ENCODE results near the gene UBA52.
A peak's percentile ranks its signal among the peaks of the same experiment; 100 is the strongest.
"Not testable (repeated sequence)": the region's sequence is repeated elsewhere in the genome, so short reads cannot be mapped to it uniquely, and the experiment has no call there.

Gene UBA52

GRCh38 chr19:18571564-18572344, at the start of gene UBA52:
UBA52 (plus strand) TSS chr19:18571857; CDS start chr19:18573301, 1,444 bp downstream.
- DNase-seq = peak; percentile 71 to 99 (median 95)

- DNase-seq = peak; percentile 90 to 100 (median 100)
These were observed 49.4 kb upstream of the UBA52 start for GRCh38 chr19:18522124-18522861.

- DNase-seq = not testable (repeated sequence)
These were observed 48.7 kb upstream of the UBA52 start for GRCh38 chr19:18522862-18523440.

GRCh38 chr19:18523841-18524240, 47.8 kb upstream of the UBA52 start:
- DNase-seq = no peak

GRCh38 chr19:18526316-18526715, 45.3 kb upstream of the UBA52 start:
- no peak for DNase-seq

GRCh38 chr19:18529782-18530181, 41.9 kb upstream of the UBA52 start:
- DNase-seq = no peak

GRCh38 chr19:18531485-18531884, 40.2 kb upstream of the UBA52 start:
- DNase-seq = no peak

GRCh38 chr19:18532168-18532890, 39.3 kb upstream of the UBA52 start:
- DNase-seq = no peak

GRCh38 chr19:18533058-18533457, 38.6 kb upstream of the UBA52 start:
- DNase-seq = no peak

GRCh38 chr19:18536475-18536874, 35.2 kb upstream of the UBA52 start:
- no peak for DNase-seq

GRCh38 chr19:18537431-18537830, 34.2 kb upstream of the UBA52 start:
- DNase-seq = no peak

GRCh38 chr19:18538115-18538514, 33.5 kb upstream of the UBA52 start:
- no peak for DNase-seq

GRCh38 chr19:18539372-18539771, 32.3 kb upstream of the UBA52 start:
- no peak for DNase-seq

- not testable (repeated sequence) for DNase-seq
These were observed 31.5 kb upstream of the UBA52 start for GRCh38 chr19:18540200-18540599.

GRCh38 chr19:18541258-18541991, 30.2 kb upstream of the UBA52 start:
- DNase-seq = peak in 4 of 58 donors; percentile 6 to 49 (median 8)

GRCh38 chr19:18541992-18542940, 29.4 kb upstream of the UBA52 start:
- peak in 2 of 58 donors; percentile 12 to 52 for DNase-seq

GRCh38 chr19:18542941-18543813, 28.5 kb upstream of the UBA52 start, which contains the start of gene FKBP8:
FKBP8 (minus strand) TSS chr19:18543573; CDS start chr19:18541970, 1,603 bp downstream.
- DNase-seq = peak; percentile 16 to 96 (median 87)

- peak in 29 of 58 donors; percentile 6 to 66 (median 29) for DNase-seq
These were observed 27.7 kb upstream of the UBA52 start for GRCh38 chr19:18543814-18544475.
